ENCODE data around the gene HAGHL. TPM values are rescaled to one million over a fixed set of nuclear protein-coding genes. Genes with fewer than 3 reads are reported as not detected.

The HAGHL gene
- total RNA-seq, 4 donors from 2014 or later, result 1.7 to 5.7 (median 4.8) TPM; not detected in 1

GRCh38 chr16:722835-723633 lies 3.9 kb upstream of the HAGHL start:
- TF ChIP-seq, protein P1, sequence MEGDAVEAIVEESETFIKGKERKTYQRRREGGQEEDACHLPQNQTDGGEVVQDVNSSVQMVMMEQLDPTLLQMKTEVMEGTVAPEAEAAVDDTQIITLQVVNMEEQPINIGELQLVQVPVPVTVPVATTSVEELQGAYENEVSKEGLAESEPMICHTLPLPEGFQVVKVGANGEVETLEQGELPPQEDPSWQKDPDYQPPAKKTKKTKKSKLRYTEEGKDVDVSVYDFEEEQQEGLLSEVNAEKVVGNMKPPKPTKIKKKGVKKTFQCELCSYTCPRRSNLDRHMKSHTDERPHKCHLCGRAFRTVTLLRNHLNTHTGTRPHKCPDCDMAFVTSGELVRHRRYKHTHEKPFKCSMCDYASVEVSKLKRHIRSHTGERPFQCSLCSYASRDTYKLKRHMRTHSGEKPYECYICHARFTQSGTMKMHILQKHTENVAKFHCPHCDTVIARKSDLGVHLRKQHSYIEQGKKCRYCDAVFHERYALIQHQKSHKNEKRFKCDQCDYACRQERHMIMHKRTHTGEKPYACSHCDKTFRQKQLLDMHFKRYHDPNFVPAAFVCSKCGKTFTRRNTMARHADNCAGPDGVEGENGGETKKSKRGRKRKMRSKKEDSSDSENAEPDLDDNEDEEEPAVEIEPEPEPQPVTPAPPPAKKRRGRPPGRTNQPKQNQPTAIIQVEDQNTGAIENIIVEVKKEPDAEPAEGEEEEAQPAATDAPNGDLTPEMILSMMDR (IDR thresholded peaks at IDR 0.05), result no peak
- TF ChIP-seq POLR2A (IDR thresholded peaks at IDR 0.05), result no peak

DNA sequence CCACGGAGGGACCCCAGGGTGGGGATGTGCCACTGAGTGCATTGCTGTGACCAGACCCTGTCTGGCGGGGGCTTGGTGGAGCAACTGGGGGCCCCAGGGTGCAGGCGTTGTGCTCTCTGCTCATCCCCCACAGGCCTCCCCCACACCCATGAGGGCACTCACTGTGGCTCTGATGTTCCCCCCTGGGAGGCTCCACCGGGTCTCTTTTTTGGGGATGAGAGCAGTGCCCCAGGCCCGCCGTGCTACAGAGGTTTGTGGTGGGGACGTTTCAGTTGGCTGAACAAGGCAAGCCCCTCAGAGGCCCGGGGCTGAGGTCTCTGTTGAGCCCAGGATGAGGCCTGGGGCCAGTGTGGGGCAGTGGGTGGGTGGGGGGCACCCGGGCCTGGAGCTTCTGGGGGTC lies 3.2 kb upstream of the HAGHL start:
- peaks cover 0 to 41% (median 1%) of the 10 kb centered on the region in 4 donors for H3K27me3 ChIP-seq
- H3K36me3 ChIP-seq, result no peaks in the 10 kb centered on the region
- 60 to 73% methylated on average over 1 to 2 of the region's 9 CpGs for WGBS, 2 donors
- H3K4me1 ChIP-seq, result peaks cover 39 to 65% (median 42%) of the 10 kb centered on the region in 3 donors
- no peak for DNase-seq
- H3K9me3 ChIP-seq, result no peaks in the 10 kb centered on the region
- no peak overlapping the region for H3K27ac ChIP-seq
- intact Hi-C loops (cut with DNase I), result no loop called here
- no peak overlapping the region for H3K4me3 ChIP-seq
- TF ChIP-seq POLR2A (IDR thresholded peaks at IDR 0.05), result no peak
- TF ChIP-seq, protein P1 (IDR thresholded peaks at IDR 0.05), result no peak

More at GRCh38 chr16:722835-723633, 3.9 kb upstream of the HAGHL start:
- WGBS, 2 donors, result 81% methylated on average over 6 of the region's 24 CpGs; no CpG with 5 or more reads in 1 of the 2 donors
- peaks cover 32 to 58% (median 35%) of the 10 kb centered on the region in 3 donors for H3K4me1 ChIP-seq
- no peak for DNase-seq
- H3K27me3 ChIP-seq, result peaks cover 0 to 38% (median 1%) of the 10 kb centered on the region in 4 donors
- H3K27ac ChIP-seq, result no peak overlapping the region
- intact Hi-C loops (cut with DNase I), result no loop called here
- H3K36me3 ChIP-seq, result no peaks in the 10 kb centered on the region
- H3K4me3 ChIP-seq, result no peak overlapping the region
- no peaks in the 10 kb centered on the region for H3K9me3 ChIP-seq

DNA sequence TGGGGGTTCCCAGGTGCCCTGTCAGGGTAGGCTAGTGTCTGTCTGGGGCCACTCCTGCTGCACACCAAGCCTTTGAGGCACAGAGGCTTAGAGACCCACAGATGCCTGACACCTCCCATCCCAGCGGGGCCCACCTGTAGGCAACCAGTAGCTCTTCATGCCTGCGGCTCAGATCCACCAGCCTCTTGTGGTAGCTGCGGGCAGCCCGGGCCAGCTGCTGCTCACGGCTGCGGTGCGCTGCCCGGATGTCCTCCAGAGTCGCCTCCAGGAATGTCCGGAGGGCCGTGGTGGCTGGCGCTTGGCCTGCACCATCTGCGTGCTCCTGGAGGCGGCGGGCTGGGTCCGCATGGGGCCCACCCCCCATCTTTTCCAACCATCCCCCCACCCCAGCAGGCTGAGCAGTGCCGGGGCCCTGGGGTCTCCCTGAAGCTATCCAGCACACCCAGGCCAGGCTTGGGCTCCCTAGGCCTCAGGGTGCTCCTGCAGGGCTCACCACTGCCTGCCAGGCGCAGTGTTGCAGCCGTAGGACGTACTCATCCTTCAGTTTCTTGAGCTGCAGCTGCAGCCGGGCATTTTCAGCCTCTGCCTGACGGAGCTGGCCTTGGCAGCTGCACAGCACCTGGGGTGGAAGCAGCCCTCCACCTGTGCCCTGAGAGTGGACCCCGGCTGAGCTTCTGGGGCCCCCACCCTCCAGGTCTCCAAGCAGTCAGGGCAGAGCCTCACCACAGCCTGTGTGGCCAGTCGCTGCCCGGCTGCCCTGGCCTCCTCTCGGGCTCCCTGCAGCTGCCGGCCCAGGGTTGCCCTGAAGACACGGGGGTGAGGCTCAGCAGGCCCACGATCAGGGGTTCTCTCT lies 2.5 kb upstream of the HAGHL start:
- Histone ChIP-seq H3K27ac (no peak overlapping the region), H3K36me3 (no peaks in the 10 kb centered on the region), H3K9me3 (no peaks in the 10 kb centered on the region), H3K4me1 (peaks cover 41 to 65% (median 45%) of the 10 kb centered on the region in 3 donors), H3K4me3 (no peak overlapping the region), H3K27me3 (peaks cover 0 to 48% (median 1%) of the 10 kb centered on the region in 4 donors)
- TF ChIP-seq, protein P1 (IDR thresholded peaks at IDR 0.05), result no peak
- TF ChIP-seq POLR2A (IDR thresholded peaks at IDR 0.05), result no peak
- intact Hi-C loops (cut with DNase I), result no loop called here
- no peak for DNase-seq
- WGBS, 2 donors, result 40% methylated on average over 1 to 5 of the region's 29 CpGs

DNA sequence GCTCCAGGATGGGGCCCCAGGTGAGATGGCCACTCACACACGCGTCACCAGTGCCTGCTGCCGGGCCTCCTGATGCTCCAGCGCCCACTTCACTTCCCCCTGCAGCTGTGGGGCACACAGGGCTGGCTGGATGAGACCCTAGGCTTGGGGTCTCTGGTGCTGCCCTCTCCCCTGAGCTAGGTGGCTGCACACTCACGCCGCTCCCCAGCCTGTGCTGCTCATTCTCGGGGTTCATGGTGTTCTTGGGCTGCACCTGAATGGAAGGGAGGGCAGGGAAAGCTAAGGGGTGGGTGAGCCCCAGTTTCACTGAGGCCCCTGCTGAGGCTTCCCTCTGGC lies 1.9 kb upstream of the HAGHL start:
- no peak for DNase-seq
- intact Hi-C loops (cut with DNase I), result no loop called here
- H3K4me3 ChIP-seq, result no peak overlapping the region
- H3K27me3 ChIP-seq, result peaks cover 0 to 49% (median 1%) of the 10 kb centered on the region in 4 donors
- H3K9me3 ChIP-seq, result no peaks in the 10 kb centered on the region
- H3K27ac ChIP-seq, result no peak overlapping the region
- WGBS, 2 donors, result 64 to 68% methylated on average over 5 to 6 of the region's 7 CpGs
- H3K4me1 ChIP-seq, result peaks cover 37 to 59% (median 43%) of the 10 kb centered on the region in 3 donors
- no peak for TF ChIP-seq POLR2A (IDR thresholded peaks at IDR 0.05)
- TF ChIP-seq, protein P1 (IDR thresholded peaks at IDR 0.05), result no peak
- H3K36me3 ChIP-seq, result no peaks in the 10 kb centered on the region

All from esophagus squamous epithelium (tissue), 5 donors.